ENCODE data around the gene OR2V1. TPM values are rescaled to one million over a fixed set of nuclear protein-coding genes. Genes with fewer than 3 reads are reported as not detected.
"Not testable (repeated sequence)": the region's sequence is repeated elsewhere in the genome, so short reads cannot be mapped to it uniquely, and the experiment has no call there.

OR2V1 gene
- total and polyA plus RNA-seq, 2 of the 4 experiments (the other 2 are of a cell fraction): not detected

DNA sequence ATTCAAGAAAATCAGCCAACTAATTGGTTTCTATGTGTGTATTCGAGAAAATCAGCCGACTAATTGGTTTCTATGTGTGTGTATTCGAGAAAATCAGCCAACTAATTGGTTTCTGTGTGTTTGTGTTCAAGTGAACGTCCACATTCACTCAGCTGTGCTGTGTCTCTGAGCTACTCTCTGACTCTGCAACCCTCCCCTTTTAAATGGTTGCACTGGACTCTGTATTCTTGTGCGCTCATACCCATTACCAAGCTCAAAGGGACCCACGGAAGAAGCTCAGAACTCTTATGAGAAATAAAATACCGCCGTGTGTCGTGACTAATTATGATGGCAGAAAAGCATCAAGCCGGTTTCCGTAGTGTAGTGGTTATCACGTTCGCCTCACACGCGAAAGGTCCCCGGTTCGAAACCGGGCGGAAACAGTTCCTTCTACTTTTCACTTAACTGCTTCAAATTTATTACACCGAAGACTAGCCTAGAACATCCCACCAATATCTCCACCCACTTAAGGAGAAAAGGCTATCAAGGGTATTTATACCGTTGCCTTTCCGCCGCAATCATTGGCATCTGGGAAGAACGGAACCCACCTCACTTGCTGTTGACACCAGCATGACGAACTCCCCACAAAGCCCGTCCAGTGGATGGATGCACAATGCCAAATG is 34.1 kb downstream of the OR2V1 start:
- H3K4me3 ChIP-seq (ENCODE audit: insufficient read depth, low read depth, low read length); H2AFZ ChIP-seq (replicated peaks; ENCODE audit: low read length, poor library complexity); H3K18ac ChIP-seq (ENCODE audit: low read depth, low read length); H3K23ac ChIP-seq (ENCODE audit: low read depth, low read length); H2BK20ac ChIP-seq (ENCODE audit: low read depth, low read length); H2BK120ac ChIP-seq (ENCODE audit: low read depth, low read length); H4K20me1 ChIP-seq (ENCODE audit: insufficient read depth, low read length); H3K79me1 ChIP-seq (ENCODE audit: low read depth in 1 of 2, low read length in 2 of 2); H3K9me1 ChIP-seq (ENCODE audit: insufficient read depth, low read length); H3K9me3 ChIP-seq (ENCODE audit: control insufficient read depth, insufficient read depth, low read length); H3K27ac ChIP-seq (ENCODE audit: insufficient read depth, low read length); intact Hi-C loops (cut with micrococcal nuclease); H3K4ac ChIP-seq (ENCODE audit: low read depth, low read length); H3K56ac ChIP-seq (ENCODE audit: extremely low read depth, insufficient read depth, low read length); in situ Hi-C loops (cut with MboI; ENCODE audit: low sequenced_read_pairs); H2BK5ac ChIP-seq (ENCODE audit: low read depth, low read length, poor library complexity, severe bottlenecking); H3K27me3 ChIP-seq (ENCODE audit: control insufficient read depth, insufficient read depth, low read length); DNase-seq; H3K14ac ChIP-seq (replicated peaks; ENCODE audit: low read depth, low read length); H3K36me3 ChIP-seq (ENCODE audit: control insufficient read depth, insufficient read depth, low read length); POLR2A ChIA-PET (ENCODE audit: unreplicated experiment); H3K4me2 ChIP-seq (ENCODE audit: low read depth, low read length); H2AK5ac ChIP-seq (ENCODE audit: low read depth, low read length); H3K9ac ChIP-seq (ENCODE audit: low read depth, low read length); BruUV-seq (replicated peaks); H2AK9ac ChIP-seq (replicated peaks; ENCODE audit: low read depth, low read length, poor library complexity); dilution Hi-C loops (cut with HindIII; ENCODE audit: low sequenced_read_pairs, unreplicated experiment); H4K91ac ChIP-seq (ENCODE audit: insufficient read depth, low read depth, low read length); H2BK15ac ChIP-seq (ENCODE audit: low read depth, low read length); H3K4me1 ChIP-seq (ENCODE audit: control insufficient read depth, insufficient read depth, low read length); H4K8ac ChIP-seq (ENCODE audit: low read depth in 2 of 2, low read length in 2 of 2); H4K5ac ChIP-seq (ENCODE audit: low read depth, low read length); CTCF ChIA-PET: not testable (repeated sequence)
- WGBS, 2 experiments (ENCODE audit: extremely low coverage in 2 of 2, insufficient read length in 1 of 2): no CpG with 5 or more reads among the region's 26 CpGs
- peak; percentile 71 for ATAC-seq (ENCODE audit: low read depth)

DNA sequence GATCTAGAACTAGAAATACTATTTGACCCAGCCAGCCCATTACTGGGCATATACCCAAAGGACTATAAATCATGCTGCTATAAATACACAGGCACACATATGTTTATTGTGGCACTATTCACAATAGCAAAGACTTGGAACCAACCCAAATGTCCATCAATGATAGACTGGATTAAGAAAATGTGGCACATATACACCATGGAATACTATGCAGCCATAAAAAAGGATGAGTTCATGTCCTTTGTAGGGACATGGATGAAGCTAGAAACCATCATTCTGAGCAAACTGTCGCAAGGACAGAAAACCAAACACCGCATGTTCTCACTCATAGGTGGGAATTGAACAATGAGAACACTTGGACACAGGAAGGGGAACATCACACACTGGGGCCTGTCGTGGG is 35.8 kb downstream of the OR2V1 start:
- H3K79me1 ChIP-seq (ENCODE audit: low read depth in 1 of 2, low read length in 2 of 2); H3K56ac ChIP-seq (ENCODE audit: extremely low read depth, insufficient read depth, low read length); H4K5ac ChIP-seq (ENCODE audit: low read depth, low read length); CTCF ChIA-PET; BruUV-seq (replicated peaks); H2AK5ac ChIP-seq (ENCODE audit: low read depth, low read length); H2AFZ ChIP-seq (replicated peaks; ENCODE audit: low read length, poor library complexity); H3K4ac ChIP-seq (ENCODE audit: low read depth, low read length); H3K18ac ChIP-seq (ENCODE audit: low read depth, low read length); H3K4me2 ChIP-seq (ENCODE audit: low read depth, low read length); H2AK9ac ChIP-seq (replicated peaks; ENCODE audit: low read depth, low read length, poor library complexity); H2BK15ac ChIP-seq (ENCODE audit: low read depth, low read length); H3K9me1 ChIP-seq (ENCODE audit: insufficient read depth, low read length); H4K8ac ChIP-seq (ENCODE audit: low read depth in 2 of 2, low read length in 2 of 2); dilution Hi-C loops (cut with HindIII; ENCODE audit: low sequenced_read_pairs, unreplicated experiment); H3K27ac ChIP-seq (ENCODE audit: insufficient read depth, low read length); H4K20me1 ChIP-seq (ENCODE audit: insufficient read depth, low read length); H2BK120ac ChIP-seq (ENCODE audit: low read depth, low read length); in situ Hi-C loops (cut with MboI; ENCODE audit: low sequenced_read_pairs); H3K27me3 ChIP-seq (ENCODE audit: control insufficient read depth, insufficient read depth, low read length); H2BK5ac ChIP-seq (ENCODE audit: low read depth, low read length, poor library complexity, severe bottlenecking); H3K23ac ChIP-seq (ENCODE audit: low read depth, low read length); H3K14ac ChIP-seq (replicated peaks; ENCODE audit: low read depth, low read length); H3K9ac ChIP-seq (ENCODE audit: low read depth, low read length); POLR2A ChIA-PET (ENCODE audit: unreplicated experiment); H3K4me3 ChIP-seq (ENCODE audit: insufficient read depth, low read depth, low read length); H3K36me3 ChIP-seq (ENCODE audit: control insufficient read depth, insufficient read depth, low read length); H4K91ac ChIP-seq (ENCODE audit: insufficient read depth, low read depth, low read length); ATAC-seq (ENCODE audit: low read depth); H2BK20ac ChIP-seq (ENCODE audit: low read depth, low read length); intact Hi-C loops (cut with micrococcal nuclease); H3K4me1 ChIP-seq (ENCODE audit: control insufficient read depth, insufficient read depth, low read length); H3K9me3 ChIP-seq (ENCODE audit: control insufficient read depth, insufficient read depth, low read length); DNase-seq: not testable (repeated sequence)
- WGBS, 2 experiments (ENCODE audit: extremely low coverage in 2 of 2, insufficient read length in 1 of 2): no CpG with 5 or more reads among the region's 3 CpGs
